GM12872 (cell line): ENCODE results near the gene OR4D6.

ENCODE experiments used
- TF ChIP-seq, protein P1 (sequence below): IDR thresholded peaks from 3 replicates; pipeline ENCODE4 v1.5.1; 2011; ENCODE audit warnings: low read depth, mild to moderate bottlenecking, low read length, moderate library complexity; ENCODE audit not compliant: insufficient read depth

The OR4D6 gene

DNA sequence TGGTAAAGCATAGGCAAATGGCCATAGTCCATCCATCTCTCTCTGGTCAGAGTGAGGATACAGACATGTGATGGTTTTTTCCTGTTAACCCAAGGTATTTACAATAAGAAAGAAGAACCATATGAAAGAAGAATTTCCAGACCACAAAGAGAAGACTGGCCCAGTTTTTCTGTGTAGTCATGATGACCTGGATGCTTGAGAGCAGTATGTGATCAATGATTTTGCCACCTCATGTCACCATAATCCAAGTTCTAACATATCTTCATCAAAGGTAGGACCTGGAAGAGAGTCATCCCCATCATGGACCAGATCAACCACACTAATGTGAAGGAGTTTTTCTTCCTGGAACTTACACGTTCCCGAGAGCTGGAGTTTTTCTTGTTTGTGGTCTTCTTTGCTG is at the start of gene OR4D6:
OR4D6 (plus strand) TSS at position 301 of the 400 bp plus-strand sequence; CDS start at position 301, 0 bp downstream.
- TF ChIP-seq, protein P1, sequence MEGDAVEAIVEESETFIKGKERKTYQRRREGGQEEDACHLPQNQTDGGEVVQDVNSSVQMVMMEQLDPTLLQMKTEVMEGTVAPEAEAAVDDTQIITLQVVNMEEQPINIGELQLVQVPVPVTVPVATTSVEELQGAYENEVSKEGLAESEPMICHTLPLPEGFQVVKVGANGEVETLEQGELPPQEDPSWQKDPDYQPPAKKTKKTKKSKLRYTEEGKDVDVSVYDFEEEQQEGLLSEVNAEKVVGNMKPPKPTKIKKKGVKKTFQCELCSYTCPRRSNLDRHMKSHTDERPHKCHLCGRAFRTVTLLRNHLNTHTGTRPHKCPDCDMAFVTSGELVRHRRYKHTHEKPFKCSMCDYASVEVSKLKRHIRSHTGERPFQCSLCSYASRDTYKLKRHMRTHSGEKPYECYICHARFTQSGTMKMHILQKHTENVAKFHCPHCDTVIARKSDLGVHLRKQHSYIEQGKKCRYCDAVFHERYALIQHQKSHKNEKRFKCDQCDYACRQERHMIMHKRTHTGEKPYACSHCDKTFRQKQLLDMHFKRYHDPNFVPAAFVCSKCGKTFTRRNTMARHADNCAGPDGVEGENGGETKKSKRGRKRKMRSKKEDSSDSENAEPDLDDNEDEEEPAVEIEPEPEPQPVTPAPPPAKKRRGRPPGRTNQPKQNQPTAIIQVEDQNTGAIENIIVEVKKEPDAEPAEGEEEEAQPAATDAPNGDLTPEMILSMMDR = no peak

DNA sequence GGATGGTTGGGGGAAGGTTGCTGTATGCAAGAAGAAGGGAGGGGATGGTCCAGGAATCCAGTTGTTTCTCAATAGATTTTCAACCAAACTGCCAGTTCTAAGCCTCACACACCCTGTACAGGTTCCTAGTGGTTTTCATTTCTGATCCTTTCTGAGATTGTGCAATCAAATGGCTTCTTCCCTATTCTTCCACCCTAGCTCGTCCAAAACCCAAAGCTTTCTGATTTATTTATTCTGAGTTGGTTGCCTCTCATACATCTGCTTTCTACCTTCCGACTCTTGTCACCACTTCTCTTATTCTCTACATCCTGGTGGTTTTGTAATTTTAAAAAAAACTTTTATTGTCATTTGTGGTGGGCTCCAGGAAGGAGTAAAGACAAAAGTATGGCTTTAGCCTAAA is 43.1 kb upstream of the OR4D6 start:
- TF ChIP-seq, protein P1 = no peak

DNA sequence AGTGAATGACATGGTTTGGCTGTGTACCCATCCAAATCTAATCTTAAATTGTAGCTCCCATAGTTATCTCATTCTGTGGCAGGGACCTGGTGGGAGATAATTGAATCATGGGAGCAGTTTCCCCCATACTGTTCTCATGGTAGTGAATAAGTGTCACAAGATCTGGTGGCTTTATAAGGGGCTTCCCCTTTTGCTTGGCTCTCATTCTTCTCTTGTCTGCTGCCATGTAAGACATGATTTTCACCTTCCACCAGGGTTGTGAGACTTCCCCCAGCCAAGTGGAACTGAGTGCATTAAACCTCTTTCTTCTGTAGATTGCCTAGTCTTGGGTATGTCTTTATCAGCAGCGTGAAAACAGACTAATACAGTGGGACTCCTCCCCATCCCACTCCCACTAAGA is 41.6 kb upstream of the OR4D6 start:
- TF ChIP-seq, protein P1 = no peak

DNA sequence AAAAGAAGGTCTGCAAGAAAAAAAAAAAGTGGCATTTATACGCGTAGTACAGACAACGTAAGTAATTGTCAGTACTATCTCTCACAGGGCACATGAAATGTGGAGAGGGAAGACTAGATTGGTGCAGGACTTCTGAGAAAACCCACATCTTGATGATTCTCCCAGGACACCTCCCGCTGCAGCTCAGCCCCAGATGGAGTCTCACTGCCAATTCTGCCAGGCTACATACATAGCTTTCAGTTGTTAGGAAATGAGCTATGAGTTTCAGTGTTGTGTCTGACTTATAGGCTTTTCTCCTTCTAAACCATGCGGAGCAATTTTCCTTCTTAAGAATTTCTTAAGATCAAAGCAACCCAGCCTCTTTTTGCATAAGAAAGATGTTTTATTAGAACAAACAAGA is 40.1 kb upstream of the OR4D6 start:
- TF ChIP-seq, protein P1 = no peak

DNA sequence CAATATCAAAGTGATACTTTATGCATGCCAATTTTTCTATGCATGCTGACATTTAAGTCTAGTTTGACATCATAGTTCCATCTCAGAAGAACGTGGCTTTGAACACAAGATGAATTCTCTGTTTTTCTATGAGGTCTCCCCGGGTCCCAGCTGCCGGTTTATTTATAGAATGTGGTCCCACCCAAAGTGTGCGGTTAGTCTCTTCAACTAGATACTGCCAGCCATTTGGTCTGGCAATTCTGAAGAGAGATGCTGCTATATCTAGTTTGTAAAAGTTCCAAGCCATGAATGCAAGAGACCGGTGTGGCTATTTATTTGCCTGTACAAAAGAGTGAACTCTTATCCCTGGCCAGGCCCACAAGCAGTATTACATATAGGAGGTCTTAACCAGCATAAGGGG is 39.7 kb upstream of the OR4D6 start:
- TF ChIP-seq, protein P1 = no peak

DNA sequence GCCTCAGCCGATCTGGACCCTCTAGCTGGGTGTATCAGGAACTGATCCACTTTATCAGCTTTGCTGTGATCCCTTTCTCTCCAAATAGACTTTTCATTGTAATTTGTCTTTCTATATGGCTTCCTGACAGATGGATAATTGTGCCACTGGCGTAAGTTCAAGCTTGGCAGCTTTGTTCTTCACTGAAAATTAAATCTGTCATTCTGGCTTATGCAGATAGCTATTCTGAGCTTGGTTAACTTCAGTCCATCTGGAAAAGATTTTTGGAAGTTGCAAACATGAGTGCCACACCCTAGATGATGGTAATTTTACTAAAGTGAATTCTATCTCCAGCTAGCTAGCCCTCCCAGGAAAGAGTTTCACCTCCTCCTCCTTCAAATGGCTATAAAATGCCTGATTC is 38.6 kb upstream of the OR4D6 start:
- TF ChIP-seq, protein P1 = no peak

DNA sequence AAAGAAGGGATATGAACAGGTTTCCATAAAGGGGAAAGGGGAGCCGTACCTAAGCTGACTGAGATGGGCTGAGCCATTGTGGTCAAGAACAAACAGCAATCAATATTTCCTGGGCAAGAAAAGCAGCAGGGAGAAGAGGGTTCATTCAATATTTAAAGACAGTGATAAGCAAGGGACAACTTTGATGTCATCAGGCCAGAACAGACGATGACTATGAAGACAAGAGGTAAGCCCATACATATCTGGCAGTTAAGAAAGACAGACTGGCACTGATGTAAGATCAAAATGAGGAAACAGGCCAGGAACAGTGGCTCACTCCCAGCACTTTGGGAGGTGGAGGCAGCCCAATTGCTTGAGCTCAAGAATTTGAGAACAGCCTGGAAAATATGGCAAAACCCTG is 32.9 kb upstream of the OR4D6 start:
- TF ChIP-seq, protein P1 = no peak

DNA sequence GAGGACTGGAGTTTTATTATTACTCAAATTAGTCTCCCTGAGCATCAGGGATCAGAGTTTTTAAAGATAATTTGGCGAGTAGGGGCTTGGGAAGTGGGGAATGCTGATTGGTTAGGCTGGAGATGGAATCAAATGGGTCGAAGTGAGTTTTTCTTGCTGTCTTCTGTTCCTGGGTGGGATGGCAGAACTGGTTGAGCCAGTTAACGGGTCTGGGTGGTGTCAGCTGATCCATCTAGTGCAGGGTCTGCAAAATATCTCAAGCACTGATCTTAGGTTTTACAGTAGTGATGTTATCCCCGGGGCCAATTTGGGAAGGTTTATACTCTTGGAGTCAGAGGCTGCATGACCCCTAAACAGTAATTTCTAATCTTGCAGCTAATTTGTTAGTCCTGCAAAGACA is 31.6 kb upstream of the OR4D6 start:
- TF ChIP-seq, protein P1 = no peak
